Parathyroid adenoma (tissue), 2 donors: ENCODE measurements around the gene ANKRD28.
"Not testable (repeated sequence)": the region's sequence is repeated elsewhere in the genome, so short reads cannot be mapped to it uniquely, and the experiment has no call there.

Source experiments
- H2AFZ ChIP-seq: fragments of 300-600 bp; sonication (generic); one replicate; pipeline ENCODE4 v1.7.0; 2017; ENCODE audit warnings: antibody characterized with exemption, mild to moderate bottlenecking
- H3K27ac ChIP-seq: fragments of 300-600 bp; sonication (generic); one replicate; pipeline ENCODE4 v1.7.0; 2017
- H3K27me3 ChIP-seq: fragments of 300-600 bp; sonication (generic); one replicate; pipeline ENCODE4 v1.7.0; 2017; ENCODE audit warnings: low read length; ENCODE audit not compliant: control insufficient read depth, insufficient read depth
- H3K36me3 ChIP-seq: fragments of 300-600 bp; sonication (generic); one replicate; pipeline ENCODE4 v1.7.0; 2017; ENCODE audit warnings: low read length; ENCODE audit not compliant: control insufficient read depth, insufficient read depth
- H3K4me1 ChIP-seq: fragments of 300-600 bp; sonication (generic); one replicate; pipeline ENCODE4 v1.7.0; 2017; ENCODE audit warnings: control low read depth
- H3K4me2 ChIP-seq: fragments of 300-600 bp; sonication (generic); one replicate; pipeline ENCODE4 v1.7.0; 2017; ENCODE audit warnings: low read length
- H3K4me3 ChIP-seq: fragments of 300-600 bp; sonication (generic); one replicate; pipeline ENCODE4 v1.7.0; 2017; ENCODE audit warnings: low read depth, low read length
- H3K79me2 ChIP-seq: fragments of 300-600 bp; sonication (generic); one replicate; pipeline ENCODE4 v1.7.0; 2017; ENCODE audit warnings: control low read depth
- H3K9ac ChIP-seq: fragments of 300-600 bp; sonication (generic); one replicate; pipeline ENCODE4 v1.7.0; 2017; ENCODE audit warnings: mild to moderate bottlenecking
- H3K9me3 ChIP-seq: fragments of 300-600 bp; sonication (generic); one replicate; pipeline ENCODE4 v1.7.0; 2017; ENCODE audit warnings: low read length; ENCODE audit not compliant: control insufficient read depth
- CTCF ChIP-seq: fragments of 300-600 bp; sonication (generic); IDR thresholded peaks from one replicate; pipeline ENCODE4 v1.7.0; 2017; ENCODE audit warnings: antibody characterized with exemption, mild to moderate bottlenecking
- donor health status: primary hyperparathyroidism.

The ANKRD28 gene

GRCh38 chr3:15820911-15821310 is 23.1 kb upstream of the ANKRD28 start:
- Histone ChIP-seq H3K36me3 (no peaks in the 10 kb centered on the region), H3K4me3 (no peak overlapping the region), H3K27ac (no peak overlapping the region), H3K4me1 (peaks cover 5% of the 10 kb centered on the region), H3K79me2 (peaks cover 6% of the 10 kb centered on the region), H3K27me3 (no peaks in the 10 kb centered on the region), H2AFZ (no peak overlapping the region), H3K4me2 (no peak overlapping the region), H3K9me3 (no peaks in the 10 kb centered on the region), H3K9ac (no peak overlapping the region)
- TF ChIP-seq CTCF, result no peak

GRCh38 chr3:15819576-15819975 is 21.8 kb upstream of the ANKRD28 start:
- TF ChIP-seq CTCF, result no peak
- peaks cover 3% of the 10 kb centered on the region for H3K4me1 ChIP-seq
- H3K36me3 ChIP-seq, result no peaks in the 10 kb centered on the region
- H3K4me3 ChIP-seq, result no peak overlapping the region
- no peak overlapping the region for H3K27ac ChIP-seq
- peaks cover 10% of the 10 kb centered on the region for H3K79me2 ChIP-seq
- H3K9me3 ChIP-seq, result no peaks in the 10 kb centered on the region
- no peaks in the 10 kb centered on the region for H3K27me3 ChIP-seq
- H3K9ac ChIP-seq, result no peak overlapping the region
- H3K4me2 ChIP-seq, result no peak overlapping the region
- H2AFZ ChIP-seq, result no peak overlapping the region

- TF ChIP-seq CTCF, result no peak
- Histone ChIP-seq H3K36me3 (no peaks in the 10 kb centered on the region), H3K27me3 (no peaks in the 10 kb centered on the region), H3K79me2 (peaks cover 10% of the 10 kb centered on the region), H3K9ac (no peak overlapping the region), H3K4me1 (peaks cover 3% of the 10 kb centered on the region), H3K9me3 (no peaks in the 10 kb centered on the region), H3K4me2 (no peak overlapping the region), H3K4me3 (no peak overlapping the region), H3K27ac (no peak overlapping the region), H2AFZ (no peak overlapping the region)
These were observed 21.3 kb upstream of the ANKRD28 start for GRCh38 chr3:15819043-15819442.

GRCh38 chr3:15815696-15816095 is 17.9 kb upstream of the ANKRD28 start:
- Histone ChIP-seq H3K27me3 (no peaks in the 10 kb centered on the region), H3K4me2 (no peak overlapping the region), H3K36me3 (no peaks in the 10 kb centered on the region), H3K4me1 (no peaks in the 10 kb centered on the region), H3K4me3 (no peak overlapping the region), H3K79me2 (peaks cover 20% of the 10 kb centered on the region), H3K9ac (no peak overlapping the region), H3K9me3 (no peaks in the 10 kb centered on the region), H3K27ac (no peak overlapping the region), H2AFZ (no peak overlapping the region)
- peak; percentile 59 for TF ChIP-seq CTCF

- not testable (repeated sequence) for H3K4me2 ChIP-seq
These were observed 15.3 kb upstream of the ANKRD28 start for GRCh38 chr3:15813079-15813478.

More at GRCh38 chr3:15813079-15813478, 15.3 kb upstream of the ANKRD28 start:
- H3K27me3 ChIP-seq, H2AFZ ChIP-seq, H3K4me1 ChIP-seq, H3K4me3 ChIP-seq, H3K27ac ChIP-seq, H3K9ac ChIP-seq, H3K36me3 ChIP-seq, H3K9me3 ChIP-seq: not testable (repeated sequence)
- peaks cover 26% of the 10 kb centered on the region for H3K79me2 ChIP-seq
